Measurements from ENCODE around the gene NADK2. TPM values are rescaled to one million over a fixed set of nuclear protein-coding genes. Genes with fewer than 3 reads are reported as not detected.

NADK2 gene
- total RNA-seq, 1 donor from 2014 or later = 38.1 TPM

DNA sequence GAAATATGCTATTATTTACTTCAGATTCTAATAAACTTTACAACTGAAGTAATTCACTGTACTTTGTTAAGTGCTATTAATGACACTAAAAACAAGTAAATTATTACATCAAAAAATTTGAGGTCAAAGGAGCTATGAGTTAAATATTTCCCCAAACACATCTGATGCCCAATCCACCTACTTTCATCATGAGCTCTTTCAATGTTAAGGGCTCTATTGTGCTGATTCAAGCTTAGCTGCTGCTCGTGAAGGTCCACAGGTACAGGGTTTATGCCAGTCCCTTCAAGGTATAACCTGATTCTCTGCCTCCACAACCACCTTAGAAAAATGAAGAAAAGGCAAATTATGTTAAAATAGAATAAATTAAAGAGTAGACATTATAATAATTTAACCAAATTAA is 24.2 kb downstream of the NADK2 start:
- Mint-ChIP-seq H3K27me3 (no peaks in the 10 kb centered on the region), H3K27ac (no peak overlapping the region), H3K36me3 (ENCODE audit: insufficient read depth) (peaks cover 21% of the 10 kb centered on the region), H3K9me3 (ENCODE audit: low read depth) (no peaks in the 10 kb centered on the region), H3K4me1 (ENCODE audit: low read depth) (no peaks in the 10 kb centered on the region), H3K4me3 (ENCODE audit: low read depth) (no peak overlapping the region)
- TF ChIP-seq, protein P1, sequence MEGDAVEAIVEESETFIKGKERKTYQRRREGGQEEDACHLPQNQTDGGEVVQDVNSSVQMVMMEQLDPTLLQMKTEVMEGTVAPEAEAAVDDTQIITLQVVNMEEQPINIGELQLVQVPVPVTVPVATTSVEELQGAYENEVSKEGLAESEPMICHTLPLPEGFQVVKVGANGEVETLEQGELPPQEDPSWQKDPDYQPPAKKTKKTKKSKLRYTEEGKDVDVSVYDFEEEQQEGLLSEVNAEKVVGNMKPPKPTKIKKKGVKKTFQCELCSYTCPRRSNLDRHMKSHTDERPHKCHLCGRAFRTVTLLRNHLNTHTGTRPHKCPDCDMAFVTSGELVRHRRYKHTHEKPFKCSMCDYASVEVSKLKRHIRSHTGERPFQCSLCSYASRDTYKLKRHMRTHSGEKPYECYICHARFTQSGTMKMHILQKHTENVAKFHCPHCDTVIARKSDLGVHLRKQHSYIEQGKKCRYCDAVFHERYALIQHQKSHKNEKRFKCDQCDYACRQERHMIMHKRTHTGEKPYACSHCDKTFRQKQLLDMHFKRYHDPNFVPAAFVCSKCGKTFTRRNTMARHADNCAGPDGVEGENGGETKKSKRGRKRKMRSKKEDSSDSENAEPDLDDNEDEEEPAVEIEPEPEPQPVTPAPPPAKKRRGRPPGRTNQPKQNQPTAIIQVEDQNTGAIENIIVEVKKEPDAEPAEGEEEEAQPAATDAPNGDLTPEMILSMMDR (IDR thresholded peaks at IDR 0.05; ENCODE audit: unreplicated experiment) = no peak
- DNase-seq (ENCODE audit: low spot score, unreplicated experiment) = no peak

DNA sequence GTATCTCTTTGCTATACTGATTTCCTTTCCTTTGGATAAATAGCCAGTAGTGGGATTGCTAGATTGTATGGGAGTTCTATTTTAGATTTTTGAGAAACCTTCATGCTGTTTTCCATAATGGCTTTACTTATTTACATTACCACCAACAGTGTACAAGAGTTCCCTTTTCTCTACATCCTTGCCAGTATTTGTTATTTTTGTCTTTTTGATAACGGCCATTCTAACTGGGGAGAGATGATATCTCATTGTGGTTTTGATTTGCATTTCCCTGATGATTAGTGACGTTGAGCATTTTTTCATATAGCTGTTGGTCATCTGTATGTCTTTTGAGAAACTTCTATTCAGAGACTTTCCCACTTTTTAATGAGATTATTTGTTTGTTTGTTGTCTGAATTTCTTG is 25.8 kb downstream of the NADK2 start:
- H3K4me3 Mint-ChIP-seq (ENCODE audit: low read depth) = no peak overlapping the region
- H3K9me3 Mint-ChIP-seq (ENCODE audit: low read depth) = no peaks in the 10 kb centered on the region
- H3K27me3 Mint-ChIP-seq = no peaks in the 10 kb centered on the region
- H3K4me1 Mint-ChIP-seq (ENCODE audit: low read depth) = no peaks in the 10 kb centered on the region
- DNase-seq (ENCODE audit: low spot score, unreplicated experiment) = no peak
- H3K27ac Mint-ChIP-seq = no peak overlapping the region
- TF ChIP-seq, protein P1 (IDR thresholded peaks at IDR 0.05; ENCODE audit: unreplicated experiment) = no peak
- H3K36me3 Mint-ChIP-seq (ENCODE audit: insufficient read depth) = peaks cover 21% of the 10 kb centered on the region

- no peaks in the 10 kb centered on the region for H3K27me3 Mint-ChIP-seq
- no peak overlapping the region for H3K4me3 Mint-ChIP-seq (ENCODE audit: low read depth)
- H3K27ac Mint-ChIP-seq = no peak overlapping the region
- TF ChIP-seq, protein P1 (IDR thresholded peaks at IDR 0.05; ENCODE audit: unreplicated experiment) = peak; percentile 11
- H3K9me3 Mint-ChIP-seq (ENCODE audit: low read depth) = no peaks in the 10 kb centered on the region
- no peak for DNase-seq (ENCODE audit: low spot score, unreplicated experiment)
- no peaks in the 10 kb centered on the region for H3K4me1 Mint-ChIP-seq (ENCODE audit: low read depth)
- H3K36me3 Mint-ChIP-seq (ENCODE audit: insufficient read depth) = peaks cover 22% of the 10 kb centered on the region
Observed at GRCh38 chr5:36214436-36214835, 27.3 kb downstream of the NADK2 start.

DNA sequence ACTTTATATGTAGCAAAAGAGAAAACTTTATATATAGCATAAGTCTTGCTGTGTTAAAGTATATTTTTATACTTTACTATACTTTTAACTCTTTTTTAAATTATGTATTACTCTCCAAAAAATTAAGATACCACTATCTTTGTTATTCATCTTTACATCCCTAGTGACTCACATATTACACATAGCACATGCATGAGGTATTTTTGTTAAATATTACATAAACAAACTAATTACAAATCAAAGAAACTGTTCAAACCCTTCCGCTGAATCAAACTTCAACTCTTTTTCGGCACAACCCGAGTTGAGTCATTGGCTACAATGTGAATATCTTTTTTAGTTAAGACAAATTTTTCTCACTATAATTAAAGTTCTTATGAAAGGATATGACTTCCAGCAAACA is 32.1 kb downstream of the NADK2 start:
- H3K4me3 Mint-ChIP-seq (ENCODE audit: low read depth) = no peak overlapping the region
- H3K27me3 Mint-ChIP-seq = no peaks in the 10 kb centered on the region
- TF ChIP-seq, protein P1 (IDR thresholded peaks at IDR 0.05; ENCODE audit: unreplicated experiment) = no peak
- peaks cover 22% of the 10 kb centered on the region for H3K36me3 Mint-ChIP-seq (ENCODE audit: insufficient read depth)
- H3K27ac Mint-ChIP-seq = no peak overlapping the region
- DNase-seq (ENCODE audit: low spot score, unreplicated experiment) = no peak
- H3K9me3 Mint-ChIP-seq (ENCODE audit: low read depth) = no peaks in the 10 kb centered on the region
- H3K4me1 Mint-ChIP-seq (ENCODE audit: low read depth) = no peaks in the 10 kb centered on the region

GRCh38 chr5:36208786-36209185 is 32.9 kb downstream of the NADK2 start:
- Mint-ChIP-seq H3K27me3 (no peaks in the 10 kb centered on the region), H3K4me3 (ENCODE audit: low read depth) (no peak overlapping the region), H3K27ac (no peak overlapping the region), H3K4me1 (ENCODE audit: low read depth) (no peaks in the 10 kb centered on the region), H3K36me3 (ENCODE audit: insufficient read depth) (peaks cover 22% of the 10 kb centered on the region), H3K9me3 (ENCODE audit: low read depth) (no peaks in the 10 kb centered on the region)
- no peak for DNase-seq (ENCODE audit: low spot score, unreplicated experiment)
- TF ChIP-seq, protein P1 (IDR thresholded peaks at IDR 0.05; ENCODE audit: unreplicated experiment) = no peak
